Spleen (tissue), 11 donors: Measurements from ENCODE around the gene MRPS24. TPM values are rescaled to one million over a fixed set of nuclear protein-coding genes. Genes with fewer than 3 reads are reported as not detected.
A peak's percentile ranks its signal among the peaks of the same experiment; 100 is the strongest.

Source experiments
- DNase-seq: peaks from one replicate; pipeline ENCODE4 v3.0.0-alpha.2; 2020
- H3K27ac ChIP-seq, 8 donors: fragments of 200-600 bp; sonication (generic) in 7 of 8; 1 replicate in 4 of 8; 2 replicates in 4 of 8; pipeline versions ENCODE4 v1.5.0 to v1.8.0; 2016 to 2021; ENCODE audit warnings: inconsistent platforms in 4 of 8, mild to moderate bottlenecking in 4 of 8, moderate library complexity in 1 of 8
- H3K27me3 ChIP-seq, 7 donors: fragments of 200-600 bp; sonication (generic) in 6 of 7; replicated peaks in 1 of 7; 1 replicate in 4 of 7; 2 replicates in 3 of 7; pipeline versions ENCODE4 v1.5.0 to v1.8.0; 2016 to 2021; ENCODE audit warnings: inconsistent platforms in 3 of 7, mild to moderate bottlenecking in 1 of 7
- H3K36me3 ChIP-seq, 6 donors: fragments of 200-600 bp; sonication (generic) in 5 of 6; 1 replicate in 4 of 6; 2 replicates in 2 of 6; pipeline versions ENCODE4 v1.5.0 to v1.8.0; 2016 to 2021; ENCODE audit warnings: inconsistent platforms in 2 of 6
- H3K4me1 ChIP-seq, 6 donors: fragments of 200-600 bp; sonication (generic) in 5 of 6; 1 replicate in 3 of 6; 2 replicates in 3 of 6; pipeline versions ENCODE4 v1.5.0 to v1.8.0; 2016 to 2021; ENCODE audit warnings: inconsistent platforms in 3 of 6
- H3K4me3 ChIP-seq, 8 donors: fragments of 200-600 bp; sonication (generic) in 7 of 8; 1 replicate in 4 of 8; 2 replicates in 4 of 8; pipeline versions ENCODE4 v1.5.0 to v1.8.0; 2016 to 2021; ENCODE audit warnings: inconsistent platforms in 4 of 8, mild to moderate bottlenecking in 4 of 8, moderate library complexity in 2 of 8
- H3K9me3 ChIP-seq, 8 donors: fragments of 200-600 bp; sonication (generic) in 7 of 8; 1 replicate in 4 of 8; 2 replicates in 4 of 8; pipeline versions ENCODE4 v1.5.0 to v1.8.0; 2016 to 2021; ENCODE audit warnings: inconsistent platforms in 4 of 8
- POLR2A ChIP-seq, 3 donors: fragments of 450-650 bp; IDR thresholded peaks; one replicate each; pipeline ENCODE4 v1.5.1; 2017; ENCODE audit warnings: antibody characterized with exemption in 3 of 3, mild to moderate bottlenecking in 1 of 3
- POLR2AphosphoS5 ChIP-seq, 3 donors: sonication (generic); formaldehyde crosslinking; IDR thresholded peaks; one replicate each; pipeline ENCODE4 v1.5.1; 2017; ENCODE audit warnings: antibody characterized with exemption in 3 of 3
- WGBS, 5 donors: extraction: QIAGEN DNeasy Blood & Tissue Kit in 3 of 5; methylation state at CpG; one replicate each; pipeline versions ENCODE4 v1.1.5 to v1.1.7; 2013 to 2018; 5-methylcytosine and 5-hydroxymethylcytosine counted together
- intact Hi-C: fragments of 100-400 bp; cut with DNase I; formaldehyde crosslinking; loops from one replicate; pipeline ENCODE4 v1.15.0; 2023; ENCODE audit warnings: low total_unique reads
- polyA plus RNA-seq, 3 donors: library from polyadenylated mRNA; stranded (reverse); fragments of 200-250 nt; gene quantifications; one replicate each; pipeline ENCODE4 v1.2.1, GENCODE V29; 2013
- total RNA-seq, 7 donors: library from RNA; depleted of rRNA in 3 of 7; stranded (reverse); fragments of >200 nt in 3 of 7; fragmentation: NEBNext Ultra II Directional in 4 of 7; extraction: Animal tissue kit (Norgen Biotek cat#: 25700) in 4 of 7; gene quantifications; one replicate each; pipeline versions ENCODE4 v1.1.0 to v1.2.1, GENCODE V29; 2016 to 2021
- TF ChIP-seq, protein P1 (sequence below), 11 experiments: fragments of 200-600 bp in 7 of 11; fragments of 450-650 bp in 4 of 11; sonication (generic) in 4 of 11; IDR thresholded peaks in 8 of 11; conservative IDR thresholded peaks in 3 of 11; 1 replicate in 7 of 11; 2 replicates in 4 of 11; pipeline versions ENCODE4 v1.4.0 to v1.8.0; 2016 to 2021; ENCODE audit warnings: antibody characterized with exemption in 11 of 11, inconsistent platforms in 4 of 11, mild to moderate bottlenecking in 1 of 11
- donor health status: healthy with polysubstance abuse.
- donor health status: DM: no; HTN: no; CAD: no; lungs with moderate emphysema.
- donor health status: DM: no; HTN: no; CAD: no.
- donor health status: Bipolar disorder and iron deficiency.
- donor health status: healthy.
- donor health status: DM: no; HTN: no; CAD: no.
- donor health status: DM: yes; HTN: yes; CAD: no.

The MRPS24 gene
- total and polyA plus RNA-seq, 10 donors = 40.7 to 121 (median 69.8) TPM

GRCh38 chr7:43869867-43870240, 537 bp upstream of the MRPS24 start:
- TF ChIP-seq POLR2A (IDR thresholded peaks at IDR 0.05) (no peak), POLR2AphosphoS5 (IDR thresholded peaks at IDR 0.05) (no peak)
- TF ChIP-seq, protein P1, sequence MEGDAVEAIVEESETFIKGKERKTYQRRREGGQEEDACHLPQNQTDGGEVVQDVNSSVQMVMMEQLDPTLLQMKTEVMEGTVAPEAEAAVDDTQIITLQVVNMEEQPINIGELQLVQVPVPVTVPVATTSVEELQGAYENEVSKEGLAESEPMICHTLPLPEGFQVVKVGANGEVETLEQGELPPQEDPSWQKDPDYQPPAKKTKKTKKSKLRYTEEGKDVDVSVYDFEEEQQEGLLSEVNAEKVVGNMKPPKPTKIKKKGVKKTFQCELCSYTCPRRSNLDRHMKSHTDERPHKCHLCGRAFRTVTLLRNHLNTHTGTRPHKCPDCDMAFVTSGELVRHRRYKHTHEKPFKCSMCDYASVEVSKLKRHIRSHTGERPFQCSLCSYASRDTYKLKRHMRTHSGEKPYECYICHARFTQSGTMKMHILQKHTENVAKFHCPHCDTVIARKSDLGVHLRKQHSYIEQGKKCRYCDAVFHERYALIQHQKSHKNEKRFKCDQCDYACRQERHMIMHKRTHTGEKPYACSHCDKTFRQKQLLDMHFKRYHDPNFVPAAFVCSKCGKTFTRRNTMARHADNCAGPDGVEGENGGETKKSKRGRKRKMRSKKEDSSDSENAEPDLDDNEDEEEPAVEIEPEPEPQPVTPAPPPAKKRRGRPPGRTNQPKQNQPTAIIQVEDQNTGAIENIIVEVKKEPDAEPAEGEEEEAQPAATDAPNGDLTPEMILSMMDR (IDR thresholded peaks at IDR 0.05 in 8 of 11, conservative IDR thresholded peaks at IDR 0.05 in 3 of 11) = no peak
- peaks cover 0 to 35% (median 20%) of the 10 kb centered on the region in 6 donors for H3K36me3 ChIP-seq
- peak; percentile 70 for DNase-seq
- intact Hi-C loops = no loop called here
- WGBS, 5 donors = 30 to 38% (median 34%) methylated on average over 13 of the region's 13 CpGs
- H3K9me3 ChIP-seq = no peaks in the 10 kb centered on the region
- H3K4me1 ChIP-seq = peaks cover 9 to 33% (median 22%) of the 10 kb centered on the region in 6 donors
- H3K4me3 ChIP-seq = peak overlapping the region; percentile 71 to 94 (median 80)
- H3K27ac ChIP-seq = peak overlapping the region; percentile 74 to 90 (median 82)
- H3K27me3 ChIP-seq = no peaks in the 10 kb centered on the region

GRCh38 chr7:43868681-43869005, 674 bp downstream of the MRPS24 start:
- WGBS, 5 donors = 0 to 3% (median 1%) methylated on average over 6 of the region's 6 CpGs

DNA sequence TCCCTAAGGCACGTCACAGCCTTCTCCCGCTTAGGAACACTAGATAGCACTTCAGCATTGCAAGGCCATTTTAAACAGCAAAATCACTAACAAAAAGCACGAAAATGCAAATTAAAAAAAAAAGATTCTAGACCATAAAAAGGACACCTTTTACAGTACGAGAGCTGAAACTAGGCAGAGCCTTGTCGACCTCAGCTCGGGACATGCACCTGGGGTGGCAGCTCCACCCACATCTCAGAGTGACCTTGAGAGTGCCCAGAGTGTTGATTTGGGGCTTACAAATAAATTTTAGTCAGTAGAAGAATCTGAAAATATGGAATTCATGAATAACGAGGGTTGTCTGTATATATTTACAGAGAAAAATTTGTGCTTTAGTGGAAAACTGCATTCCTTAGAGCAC, 1.1 kb downstream of the MRPS24 start:
- intact Hi-C loops = no loop called here
- Histone ChIP-seq H3K4me3 (peak overlapping the region; percentile 71 to 94 (median 80)), H3K4me1 (peaks cover 9 to 33% (median 21%) of the 10 kb centered on the region in 6 donors), H3K27ac (peak overlapping the region in 4 of 8 donors; percentile 74 to 90 (median 84)), H3K9me3 (no peaks in the 10 kb centered on the region), H3K36me3 (peaks cover 0 to 31% (median 20%) of the 10 kb centered on the region in 6 donors), H3K27me3 (no peaks in the 10 kb centered on the region)
- TF ChIP-seq, protein P1 (IDR thresholded peaks at IDR 0.05 in 8 of 11, conservative IDR thresholded peaks at IDR 0.05 in 3 of 11) = no peak
- TF ChIP-seq POLR2AphosphoS5 (IDR thresholded peaks at IDR 0.05) (no peak), POLR2A (IDR thresholded peaks at IDR 0.05) (no peak)
- 66 to 73% (median 69%) methylated on average over 7 of the region's 7 CpGs for WGBS, 5 donors
- peak; percentile 43 for DNase-seq

More at GRCh38 chr7:43868681-43869005, 674 bp downstream of the MRPS24 start:
- H3K4me1 ChIP-seq = peaks cover 9 to 33% (median 22%) of the 10 kb centered on the region in 6 donors
- no peaks in the 10 kb centered on the region for H3K27me3 ChIP-seq
- H3K27ac ChIP-seq = peak overlapping the region in 6 of 8 donors; percentile 74 to 90 (median 84)
- TF ChIP-seq POLR2A (IDR thresholded peaks at IDR 0.05) (no peak), POLR2AphosphoS5 (IDR thresholded peaks at IDR 0.05) (no peak)
- TF ChIP-seq, protein P1 (IDR thresholded peaks at IDR 0.05 in 8 of 11, conservative IDR thresholded peaks at IDR 0.05 in 3 of 11) = no peak
- no peaks in the 10 kb centered on the region for H3K9me3 ChIP-seq
- H3K36me3 ChIP-seq = peaks cover 0 to 31% (median 20%) of the 10 kb centered on the region in 6 donors
- H3K4me3 ChIP-seq = peak overlapping the region; percentile 71 to 94 (median 80)
- intact Hi-C loops = no loop called here
- DNase-seq = no peak

DNA sequence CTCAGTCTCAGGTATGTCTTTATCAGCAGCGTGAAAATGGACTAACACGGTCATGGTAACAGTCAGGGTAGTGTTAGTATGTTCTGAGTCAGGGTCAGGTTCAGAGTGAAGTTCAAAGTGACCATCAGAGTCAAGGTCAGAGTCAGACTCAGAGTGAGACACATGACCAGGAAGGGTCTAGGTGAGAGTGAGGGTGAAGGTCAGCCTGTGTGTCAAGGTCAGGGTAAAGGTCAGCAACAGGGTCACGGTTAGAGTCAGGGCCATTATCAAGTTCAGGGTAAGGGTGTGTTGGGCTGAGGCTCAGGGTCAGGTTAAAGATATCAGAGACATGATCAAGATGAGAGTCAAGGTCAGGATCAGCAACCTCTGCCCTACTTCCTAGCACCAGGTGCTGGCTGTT, 4.0 kb downstream of the MRPS24 start:
- intact Hi-C loops = no loop called here
- no peak overlapping the region for H3K4me3 ChIP-seq
- H3K4me1 ChIP-seq = peaks cover 9 to 25% (median 19%) of the 10 kb centered on the region in 6 donors
- no peaks in the 10 kb centered on the region for H3K9me3 ChIP-seq
- TF ChIP-seq, protein P1 (IDR thresholded peaks at IDR 0.05 in 8 of 11, conservative IDR thresholded peaks at IDR 0.05 in 3 of 11) = no peak
- TF ChIP-seq POLR2AphosphoS5 (IDR thresholded peaks at IDR 0.05) (no peak), POLR2A (IDR thresholded peaks at IDR 0.05) (no peak)
- 91 to 98% (median 94%) methylated on average over 3 of the region's 3 CpGs for WGBS, 5 donors
- H3K36me3 ChIP-seq = peaks cover 0 to 31% (median 20%) of the 10 kb centered on the region in 6 donors
- no peaks in the 10 kb centered on the region for H3K27me3 ChIP-seq
- DNase-seq = no peak
- no peak overlapping the region for H3K27ac ChIP-seq
